Endodermal cell (in vitro differentiated cells): ENCODE results near the gene LAMC1. TPM values are rescaled to one million over a fixed set of nuclear protein-coding genes. Genes with fewer than 3 reads are reported as not detected.

Source experiments
- DNase-seq: peaks from one replicate; pipeline ENCODE4 v3.0.0-alpha.2; 2017
- H3K27ac ChIP-seq: 2 replicates; pipeline ENCODE4 v1.5.1; 2013; ENCODE audit warnings: mild to moderate bottlenecking, low read depth, low read length, moderate library complexity
- H3K27me3 ChIP-seq: 2 replicates; pipeline ENCODE4 v1.6.1; 2013; ENCODE audit warnings: mild to moderate bottlenecking, low read length, moderate library complexity; ENCODE audit not compliant: insufficient read depth, control insufficient read depth, poor library complexity, severe bottlenecking
- H3K36me3 ChIP-seq: 2 replicates; pipeline ENCODE4 v1.7.0; 2013; ENCODE audit warnings: mild to moderate bottlenecking, low read length, moderate library complexity; ENCODE audit not compliant: control insufficient read depth, insufficient read depth
- H3K4me1 ChIP-seq: one replicate; pipeline ENCODE4 v1.7.0; 2013; ENCODE audit warnings: low read length; ENCODE audit not compliant: control insufficient read depth, insufficient read depth
- H3K4me3 ChIP-seq: 2 replicates; pipeline ENCODE4 v1.5.1; 2013; ENCODE audit warnings: mild to moderate bottlenecking, low read length, moderate library complexity
- H3K9ac ChIP-seq: 2 replicates; pipeline ENCODE4 v1.6.1; 2013; ENCODE audit warnings: mild to moderate bottlenecking, low read length, moderate library complexity; ENCODE audit not compliant: poor library complexity, severe bottlenecking; ENCODE audit errors: extremely low read depth
- H3K9me3 ChIP-seq: 2 replicates; pipeline ENCODE4 v1.6.1; 2013; ENCODE audit warnings: mild to moderate bottlenecking, low read length, moderate library complexity; ENCODE audit not compliant: control insufficient read depth
- H3K27ac Mint-ChIP-seq: 2 replicates; pipeline ENCODE4 v1.8.0; 2020; ENCODE audit warnings: mixed read lengths
- H3K27me3 Mint-ChIP-seq: 2 replicates; pipeline ENCODE4 v1.8.0; 2021; ENCODE audit warnings: mild to moderate bottlenecking, mixed read lengths; ENCODE audit not compliant: insufficient read depth
- H3K36me3 Mint-ChIP-seq: 2 replicates; pipeline ENCODE4 v1.8.0; 2020; ENCODE audit warnings: low read depth, mixed read lengths
- H3K4me1 Mint-ChIP-seq: 2 replicates; pipeline ENCODE4 v1.8.0; 2020; ENCODE audit warnings: mixed read lengths
- H3K4me3 Mint-ChIP-seq: 2 replicates; pipeline ENCODE4 v1.8.0; 2020; ENCODE audit warnings: mild to moderate bottlenecking, moderate library complexity, mixed read lengths
- H3K9me3 Mint-ChIP-seq: 2 replicates; pipeline ENCODE4 v1.8.0; 2020; ENCODE audit warnings: mild to moderate bottlenecking, mixed read lengths
- WGBS, 2 experiments: methylation state at CpG; one replicate each; pipeline versions ENCODE4 v1.1.5 to v1.1.7; 2013; ENCODE audit warnings: missing lambda C conversion rate in 2 of 2, mixed read lengths in 1 of 2; ENCODE audit not compliant: insufficient coverage in 1 of 2, insufficient read length in 1 of 2; 5-methylcytosine and 5-hydroxymethylcytosine counted together
- total RNA-seq, 2 donors: library from RNA; stranded (reverse); fragmentation: NEBNext Ultra II Directional in 1 of 2; extraction: Animal tissue kit (Norgen Biotek cat#: 25700) in 1 of 2; gene quantifications; 2 replicates in 1 of 2; 3 replicates in 1 of 2; pipeline ENCODE4 v1.2.1, GENCODE V29; 2021
- TF ChIP-seq, protein P1 (sequence below): fragments of 200-600 bp; sonication (generic); conservative IDR thresholded peaks from 2 replicates; pipeline ENCODE4 v1.5.0; 2021; ENCODE audit warnings: antibody characterized with exemption, mild to moderate bottlenecking

LAMC1 gene
- total RNA-seq, 2 donors from 2014 or later = 47.9 to 58.8 TPM

DNA sequence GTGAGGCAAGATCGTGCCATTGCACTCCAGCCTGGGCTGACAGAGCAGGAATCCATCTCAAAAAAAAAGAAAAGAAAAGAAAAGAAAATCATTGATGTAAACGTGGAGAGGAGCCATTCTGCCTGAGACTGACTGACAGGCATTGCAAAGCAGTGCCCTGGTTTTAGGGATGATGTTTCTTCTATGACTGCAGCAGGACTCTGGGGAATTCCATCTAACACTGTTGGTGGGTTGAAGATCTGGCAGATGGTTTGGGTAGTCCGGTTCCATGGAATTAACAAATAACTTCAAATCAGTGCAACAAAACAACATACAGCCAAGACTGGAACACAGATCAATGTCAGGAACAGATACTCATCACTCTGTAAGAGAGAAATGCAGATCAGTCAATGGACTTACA is 145.1 kb downstream of the LAMC1 start:
- Mint-ChIP-seq H3K27me3 (no peaks in the 10 kb centered on the region), H3K27ac (no peak overlapping the region), H3K36me3 (no peaks in the 10 kb centered on the region), H3K4me1 (peaks cover 2% of the 10 kb centered on the region), H3K4me3 (no peak overlapping the region), H3K9me3 (no peaks in the 10 kb centered on the region)
- Histone ChIP-seq H3K4me3 (no peak overlapping the region), H3K27me3 (no peaks in the 10 kb centered on the region), H3K9me3 (no peaks in the 10 kb centered on the region), H3K4me1 (peaks cover 2% of the 10 kb centered on the region), H3K36me3 (no peaks in the 10 kb centered on the region), H3K27ac (no peak overlapping the region), H3K9ac (no peak overlapping the region)
- TF ChIP-seq, protein P1, sequence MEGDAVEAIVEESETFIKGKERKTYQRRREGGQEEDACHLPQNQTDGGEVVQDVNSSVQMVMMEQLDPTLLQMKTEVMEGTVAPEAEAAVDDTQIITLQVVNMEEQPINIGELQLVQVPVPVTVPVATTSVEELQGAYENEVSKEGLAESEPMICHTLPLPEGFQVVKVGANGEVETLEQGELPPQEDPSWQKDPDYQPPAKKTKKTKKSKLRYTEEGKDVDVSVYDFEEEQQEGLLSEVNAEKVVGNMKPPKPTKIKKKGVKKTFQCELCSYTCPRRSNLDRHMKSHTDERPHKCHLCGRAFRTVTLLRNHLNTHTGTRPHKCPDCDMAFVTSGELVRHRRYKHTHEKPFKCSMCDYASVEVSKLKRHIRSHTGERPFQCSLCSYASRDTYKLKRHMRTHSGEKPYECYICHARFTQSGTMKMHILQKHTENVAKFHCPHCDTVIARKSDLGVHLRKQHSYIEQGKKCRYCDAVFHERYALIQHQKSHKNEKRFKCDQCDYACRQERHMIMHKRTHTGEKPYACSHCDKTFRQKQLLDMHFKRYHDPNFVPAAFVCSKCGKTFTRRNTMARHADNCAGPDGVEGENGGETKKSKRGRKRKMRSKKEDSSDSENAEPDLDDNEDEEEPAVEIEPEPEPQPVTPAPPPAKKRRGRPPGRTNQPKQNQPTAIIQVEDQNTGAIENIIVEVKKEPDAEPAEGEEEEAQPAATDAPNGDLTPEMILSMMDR = no peak
- 62 to 81% methylated on average over 1 to 3 of the region's 3 CpGs for WGBS, 2 experiments
- DNase-seq = no peak

DNA sequence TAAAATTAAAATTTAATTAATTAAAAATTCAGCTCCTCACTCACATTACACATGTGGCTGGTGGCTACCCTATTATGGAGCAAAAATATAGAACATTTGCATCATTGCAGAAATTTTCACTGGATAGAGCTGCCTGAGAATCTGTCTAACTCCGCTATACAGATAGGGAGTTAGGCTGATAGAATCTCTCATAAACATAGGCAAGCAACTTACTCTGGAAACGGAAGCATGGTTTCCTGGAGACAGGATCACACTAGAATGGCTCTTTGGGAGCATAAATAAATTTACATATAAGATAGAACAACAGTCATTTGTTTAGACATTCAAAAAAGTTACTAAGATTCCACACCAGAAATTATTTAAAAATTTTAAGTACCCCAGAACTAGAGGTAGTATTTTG is 150.6 kb downstream of the LAMC1 start:
- no peaks in the 10 kb centered on the region for H3K27me3 Mint-ChIP-seq
- H3K9me3 ChIP-seq = no peaks in the 10 kb centered on the region
- no peak overlapping the region for H3K4me3 Mint-ChIP-seq
- 96 to 100% methylated on average over 1 to 2 of the region's 2 CpGs for WGBS, 2 experiments
- H3K36me3 ChIP-seq = no peaks in the 10 kb centered on the region
- no peaks in the 10 kb centered on the region for H3K4me1 ChIP-seq
- H3K27ac ChIP-seq = no peak overlapping the region
- H3K9ac ChIP-seq = no peak overlapping the region
- no peaks in the 10 kb centered on the region for H3K27me3 ChIP-seq
- no peak for DNase-seq
- no peak overlapping the region for H3K27ac Mint-ChIP-seq
- H3K4me3 ChIP-seq = no peak overlapping the region
- H3K4me1 Mint-ChIP-seq = peaks cover 7% of the 10 kb centered on the region
- no peaks in the 10 kb centered on the region for H3K36me3 Mint-ChIP-seq
- H3K9me3 Mint-ChIP-seq = no peaks in the 10 kb centered on the region
- TF ChIP-seq, protein P1 = no peak

DNA sequence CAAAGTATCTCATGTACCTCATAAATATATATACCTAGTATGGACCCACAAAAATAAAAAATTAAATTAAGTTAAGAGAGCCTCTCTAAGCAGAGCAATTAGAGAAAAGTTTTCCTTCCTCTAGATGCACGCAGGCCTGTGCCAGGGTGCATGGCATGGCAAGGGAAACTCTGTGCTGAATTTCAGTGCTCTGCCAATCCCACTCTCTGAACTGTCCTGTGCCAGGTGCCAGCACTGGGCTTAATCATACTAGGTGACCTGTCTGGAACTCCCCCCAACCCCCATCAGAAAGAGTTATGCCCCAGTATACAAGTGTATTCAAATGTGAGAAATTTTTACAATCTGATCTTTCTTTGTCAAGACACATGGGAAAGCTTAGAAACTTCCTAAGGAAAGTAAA is 152.4 kb downstream of the LAMC1 start:
- Histone ChIP-seq H3K36me3 (no peaks in the 10 kb centered on the region), H3K27me3 (no peaks in the 10 kb centered on the region), H3K4me1 (no peaks in the 10 kb centered on the region), H3K9ac (no peak overlapping the region), H3K27ac (no peak overlapping the region), H3K9me3 (no peaks in the 10 kb centered on the region), H3K4me3 (no peak overlapping the region)
- no peaks in the 10 kb centered on the region for H3K27me3 Mint-ChIP-seq
- TF ChIP-seq, protein P1 = no peak
- no peak overlapping the region for H3K4me3 Mint-ChIP-seq
- H3K4me1 Mint-ChIP-seq = peaks cover 9% of the 10 kb centered on the region
- no peak for DNase-seq
- no peak overlapping the region for H3K27ac Mint-ChIP-seq
- H3K36me3 Mint-ChIP-seq = no peaks in the 10 kb centered on the region
- H3K9me3 Mint-ChIP-seq = no peaks in the 10 kb centered on the region
- 97 to 100% methylated on average over 1 of the region's 1 CpG for WGBS, 2 experiments
